HG02642 (cell line): Measurements from ENCODE around the gene ASIC3.
A peak's percentile ranks its signal among the peaks of the same experiment; 100 is the strongest.

Experiments
- ATAC-seq: cut with Tn5 transposase; IDR thresholded peaks from one replicate; pipeline ENCODE4 v1.9.1; 2021; ENCODE audit warnings: mild to moderate bottlenecking; ENCODE audit not compliant: unreplicated experiment, poor library complexity

Gene ASIC3

DNA sequence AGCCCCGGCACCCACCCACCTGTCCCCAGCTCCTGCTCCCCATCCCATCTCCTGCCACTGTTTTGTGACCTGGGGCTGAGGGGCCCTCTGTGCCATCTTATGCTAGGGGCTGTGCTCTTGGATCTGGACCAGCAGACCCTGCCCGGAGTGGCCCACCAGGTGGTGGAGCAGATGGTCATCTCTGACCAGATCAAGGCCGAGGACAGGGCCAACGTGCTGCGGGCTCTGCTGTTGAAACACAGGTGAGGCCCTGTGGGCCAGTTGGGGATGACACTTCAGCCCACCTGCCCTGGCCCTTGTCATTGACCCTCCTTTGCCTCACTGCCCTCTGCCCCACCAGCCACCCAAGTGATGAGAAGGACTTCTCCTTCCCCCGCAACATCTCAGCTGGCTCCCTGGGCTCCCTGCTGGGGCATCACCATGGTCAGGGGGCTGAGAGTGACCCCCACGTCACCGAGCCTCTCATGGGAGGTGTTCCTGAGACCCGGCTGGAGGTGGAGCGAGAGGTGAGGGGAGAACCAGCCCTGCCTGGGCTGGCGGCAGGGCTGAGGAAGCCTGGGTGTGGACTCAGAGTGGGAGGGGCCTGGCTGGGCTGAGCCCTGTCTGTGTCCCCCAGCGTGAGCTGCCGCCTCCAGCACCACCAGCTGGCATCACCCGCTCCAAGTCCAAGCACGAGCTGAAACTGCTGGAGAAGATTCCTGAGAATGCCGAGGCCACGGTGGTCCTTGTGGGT, 21.7 kb downstream of the ASIC3 start:
- ATAC-seq = no peak

DNA sequence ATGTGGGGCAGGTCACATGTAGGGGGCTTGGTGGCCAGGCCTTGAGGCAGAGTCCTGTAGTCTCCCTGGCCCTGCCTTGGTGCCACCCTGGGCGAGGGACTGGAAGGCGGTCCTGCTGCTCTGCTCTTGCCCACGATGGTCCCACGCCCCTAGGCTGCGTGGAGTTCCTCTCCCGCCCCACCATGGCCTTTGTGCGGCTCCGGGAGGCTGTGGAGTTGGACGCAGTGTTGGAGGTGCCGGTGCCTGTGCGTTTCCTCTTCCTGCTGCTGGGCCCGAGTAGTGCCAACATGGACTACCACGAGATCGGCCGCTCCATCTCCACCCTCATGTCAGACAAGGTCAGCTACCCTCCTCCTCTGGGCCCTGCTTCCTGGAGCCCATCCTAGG, 22.2 kb downstream of the ASIC3 start:
- ATAC-seq = no peak

DNA sequence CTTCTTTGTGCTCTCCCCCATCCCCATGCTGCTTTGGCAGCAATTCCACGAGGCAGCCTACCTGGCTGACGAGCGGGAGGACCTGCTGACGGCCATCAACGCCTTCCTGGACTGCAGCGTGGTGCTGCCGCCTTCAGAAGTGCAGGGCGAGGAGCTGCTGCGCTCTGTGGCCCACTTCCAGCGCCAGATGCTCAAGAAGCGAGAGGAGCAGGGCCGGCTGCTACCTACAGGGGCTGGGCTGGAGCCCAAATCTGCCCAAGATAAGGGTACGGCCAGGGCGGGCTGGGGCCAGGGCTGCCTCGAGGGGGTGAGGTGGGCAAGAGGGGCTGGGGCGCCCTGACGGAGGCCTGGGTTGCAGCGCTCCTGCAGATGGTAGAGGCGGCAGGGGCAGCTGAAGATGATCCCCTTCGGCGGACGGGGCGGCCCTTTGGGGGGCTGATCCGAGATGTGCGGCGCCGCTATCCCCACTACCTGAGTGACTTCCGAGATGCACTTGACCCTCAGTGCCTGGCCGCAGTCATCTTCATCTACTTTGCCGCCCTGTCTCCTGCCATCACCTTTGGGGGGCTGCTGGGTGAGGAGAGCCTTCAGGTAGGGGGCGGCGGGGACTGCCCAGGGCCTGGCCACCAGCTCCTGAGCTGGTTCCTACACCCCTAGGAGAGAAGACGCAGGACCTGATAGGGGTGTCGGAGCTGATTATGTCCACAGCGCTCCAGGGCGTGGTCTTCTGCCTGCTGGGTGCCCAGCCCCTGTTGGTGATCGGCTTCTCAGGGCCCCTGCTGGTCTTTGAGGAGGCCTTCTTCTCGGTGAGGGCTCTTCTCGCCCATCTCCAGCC, 22.9 kb downstream of the ASIC3 start:
- ATAC-seq = no peak

DNA sequence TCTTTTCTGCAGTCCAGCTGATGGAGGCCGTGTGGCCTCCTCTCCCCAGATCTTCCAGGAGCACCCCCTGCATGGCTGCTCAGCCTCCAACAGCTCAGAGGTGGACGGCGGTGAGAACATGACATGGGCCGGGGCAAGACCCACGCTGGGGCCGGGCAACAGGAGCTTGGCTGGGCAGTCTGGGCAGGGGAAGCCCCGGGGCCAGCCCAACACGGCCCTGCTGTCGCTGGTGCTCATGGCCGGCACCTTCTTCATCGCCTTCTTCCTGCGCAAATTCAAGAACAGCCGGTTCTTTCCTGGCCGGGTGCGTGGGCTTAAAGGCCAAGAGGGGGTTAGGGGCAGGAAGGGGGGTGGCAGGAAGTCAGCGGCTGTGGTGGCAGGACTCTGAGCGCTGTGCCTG, 25.7 kb downstream of the ASIC3 start:
- ATAC-seq = no peak

DNA sequence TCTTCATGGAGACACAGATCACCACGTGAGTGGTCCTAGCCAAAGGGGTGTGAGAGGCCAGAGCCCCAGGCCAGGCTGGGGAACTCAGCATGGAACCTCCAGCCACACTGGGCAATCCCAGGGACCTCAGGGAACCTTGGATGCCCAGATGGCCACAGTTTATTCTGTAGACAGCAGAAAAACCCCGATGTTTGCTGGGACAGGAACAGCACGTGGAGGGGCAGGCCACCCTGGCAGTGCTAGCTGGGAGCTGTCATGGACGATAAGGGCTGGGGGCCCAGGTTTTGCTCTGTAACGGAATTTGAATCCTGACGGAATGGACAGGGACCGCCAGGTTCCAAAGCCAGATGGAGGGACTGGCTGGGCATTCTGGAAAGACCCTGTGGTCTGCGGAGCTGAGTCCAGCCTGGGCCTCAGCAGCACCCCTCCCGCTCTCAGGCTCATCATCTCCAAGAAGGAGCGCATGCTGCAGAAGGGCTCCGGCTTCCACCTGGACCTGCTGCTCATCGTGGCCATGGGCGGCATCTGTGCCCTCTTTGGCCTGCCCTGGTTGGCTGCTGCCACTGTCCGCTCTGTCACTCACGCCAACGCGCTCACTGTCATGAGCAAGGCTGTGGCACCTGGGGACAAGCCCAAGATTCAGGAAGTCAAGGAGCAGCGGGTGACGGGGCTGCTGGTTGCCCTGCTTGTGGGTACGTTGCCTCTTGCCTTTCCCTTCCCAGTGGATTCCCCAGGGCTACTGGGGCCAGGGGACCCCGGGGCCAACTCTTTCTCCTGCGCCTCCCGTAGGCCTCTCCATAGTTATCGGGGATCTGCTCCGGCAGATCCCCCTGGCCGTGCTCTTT, 26.7 kb downstream of the ASIC3 start:
- no peak for ATAC-seq

DNA sequence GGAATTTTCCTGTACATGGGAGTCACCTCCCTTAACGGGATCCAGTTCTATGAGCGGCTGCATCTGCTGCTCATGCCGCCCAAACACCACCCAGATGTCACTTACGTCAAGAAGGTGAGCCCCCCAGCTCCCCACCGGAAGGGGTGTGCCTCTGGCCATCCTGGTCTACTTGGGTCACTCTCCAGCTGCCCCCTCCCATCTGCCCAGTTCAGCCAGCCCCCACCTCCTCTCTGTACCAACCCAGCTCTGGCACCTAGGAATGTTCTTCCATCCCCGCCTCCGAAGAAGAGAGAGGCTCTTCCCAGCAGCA, 27.3 kb downstream of the ASIC3 start:
- ATAC-seq = no peak

DNA sequence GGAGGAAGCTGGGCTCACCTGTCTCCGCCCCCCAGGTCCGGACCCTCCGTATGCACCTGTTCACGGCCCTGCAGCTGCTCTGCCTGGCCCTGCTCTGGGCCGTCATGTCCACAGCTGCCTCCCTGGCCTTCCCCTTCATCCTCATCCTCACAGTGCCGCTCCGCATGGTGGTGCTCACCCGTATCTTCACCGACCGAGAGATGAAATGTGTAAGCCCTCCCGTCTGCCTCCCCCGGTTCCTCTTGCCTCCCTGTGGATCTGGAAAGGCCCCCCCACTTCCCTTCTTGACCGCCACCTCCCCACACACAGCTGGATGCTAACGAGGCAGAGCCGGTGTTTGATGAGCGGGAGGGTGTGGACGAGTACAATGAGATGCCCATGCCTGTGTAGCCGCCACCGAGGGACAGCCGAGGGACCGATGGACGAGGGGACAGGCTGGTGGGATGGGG, 27.7 kb downstream of the ASIC3 start:
- no peak for ATAC-seq

DNA sequence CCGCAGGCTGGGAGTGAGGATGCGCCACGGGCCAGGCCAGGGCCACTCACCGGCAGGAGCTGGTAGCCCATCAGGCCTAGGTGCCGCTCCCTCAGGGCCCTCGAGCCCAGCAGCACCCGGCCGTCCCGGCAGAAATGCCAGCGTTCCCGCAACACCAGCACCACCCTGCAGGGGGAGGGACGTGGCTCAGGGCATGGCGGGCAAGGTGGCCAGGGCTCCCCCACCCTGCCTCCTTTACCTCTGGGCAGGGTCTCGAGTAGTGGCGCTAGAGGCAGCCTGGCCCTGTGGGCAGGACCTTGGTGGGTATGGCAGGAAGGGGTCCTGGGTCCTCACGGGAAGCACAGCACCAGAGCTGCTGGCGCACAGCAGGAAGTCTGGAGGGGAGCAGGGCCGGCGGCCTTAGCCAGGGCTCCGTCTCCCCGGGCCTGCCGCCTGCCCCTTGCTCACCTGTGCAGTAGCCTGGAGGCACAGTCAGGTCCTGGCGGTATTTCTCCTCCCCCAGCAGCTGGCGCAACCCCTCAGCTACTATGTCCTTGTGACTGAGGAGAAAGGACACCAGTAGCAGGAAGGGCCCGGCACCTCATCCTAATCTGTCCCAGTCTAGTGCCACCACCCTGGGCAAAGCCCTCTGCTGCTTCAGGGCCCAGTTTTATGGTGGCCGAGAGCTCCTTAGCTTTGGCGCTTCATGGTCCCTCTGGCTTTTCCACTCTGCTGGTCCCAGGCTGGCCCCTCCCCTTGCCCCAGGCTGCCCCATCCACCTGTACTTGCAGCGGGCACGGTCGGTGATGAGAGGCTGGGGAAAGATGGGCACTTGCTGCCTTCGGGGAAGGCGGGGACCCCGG, 28.8 kb downstream of the ASIC3 start:
- no peak for ATAC-seq

DNA sequence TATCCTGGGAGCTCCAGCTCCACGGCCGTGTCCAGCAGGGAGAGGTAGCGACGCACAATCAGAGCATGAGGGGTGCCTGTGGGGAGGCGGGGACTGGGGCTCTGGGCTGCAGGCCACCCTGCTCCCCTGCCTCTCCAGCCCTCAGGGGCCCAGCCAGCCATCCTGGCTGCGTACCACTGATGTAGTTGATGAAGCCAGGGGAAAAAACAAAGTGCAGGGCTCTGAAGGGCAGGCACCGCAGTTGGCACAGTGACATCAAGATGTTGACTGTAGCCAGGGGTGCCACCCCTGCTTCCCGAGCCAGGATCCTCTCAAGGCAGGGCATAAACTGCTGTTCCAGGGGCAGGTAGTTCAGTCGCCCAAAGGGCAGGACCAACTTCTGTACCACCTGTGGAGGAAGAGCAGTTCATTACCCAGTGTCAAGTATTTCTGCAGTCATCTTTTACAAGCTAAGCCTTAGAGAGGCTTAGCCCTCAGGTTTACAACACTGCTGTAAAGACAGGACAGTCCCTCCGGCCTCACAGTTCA, 29.4 kb downstream of the ASIC3 start:
- ATAC-seq = no peak

DNA sequence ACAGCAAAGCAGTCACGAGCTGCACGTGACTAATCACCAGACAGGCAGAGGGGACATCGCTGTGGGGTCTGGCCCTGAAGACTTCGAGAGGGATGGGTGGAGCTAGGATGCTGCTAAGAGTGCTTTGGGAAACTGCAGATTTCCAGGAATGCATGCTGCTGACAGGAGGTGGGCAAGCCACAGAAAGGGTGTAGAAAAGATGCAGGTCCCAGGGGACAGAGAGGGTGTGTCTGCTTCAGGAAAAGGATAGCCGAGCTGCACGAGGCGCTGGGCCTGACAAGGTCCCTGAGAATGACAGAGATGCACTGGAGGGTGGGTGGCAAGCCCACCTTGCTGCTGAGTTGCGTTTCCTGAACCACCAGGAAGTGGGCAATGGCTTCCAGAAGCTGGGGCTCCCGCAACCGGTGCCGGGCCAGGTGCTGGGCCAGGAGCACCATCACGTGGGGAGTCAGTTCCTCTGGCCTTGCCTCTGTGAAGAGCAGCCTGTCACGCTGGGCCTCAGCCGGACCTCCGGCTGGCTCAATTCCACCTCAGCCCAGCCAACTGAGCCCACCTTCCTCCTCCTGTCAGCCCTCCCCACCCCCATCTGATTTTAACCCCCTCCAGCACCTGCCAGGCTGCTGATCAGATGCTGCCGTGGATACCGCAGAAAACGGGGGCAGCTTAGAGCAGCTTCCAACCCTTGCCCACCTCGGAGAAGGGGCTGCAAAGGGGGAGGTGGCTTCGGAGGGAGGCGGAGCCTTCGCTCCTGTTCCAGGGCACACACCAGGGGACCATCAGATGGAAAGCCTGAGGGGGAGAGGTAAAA, 30.1 kb downstream of the ASIC3 start:
- no peak for ATAC-seq

DNA sequence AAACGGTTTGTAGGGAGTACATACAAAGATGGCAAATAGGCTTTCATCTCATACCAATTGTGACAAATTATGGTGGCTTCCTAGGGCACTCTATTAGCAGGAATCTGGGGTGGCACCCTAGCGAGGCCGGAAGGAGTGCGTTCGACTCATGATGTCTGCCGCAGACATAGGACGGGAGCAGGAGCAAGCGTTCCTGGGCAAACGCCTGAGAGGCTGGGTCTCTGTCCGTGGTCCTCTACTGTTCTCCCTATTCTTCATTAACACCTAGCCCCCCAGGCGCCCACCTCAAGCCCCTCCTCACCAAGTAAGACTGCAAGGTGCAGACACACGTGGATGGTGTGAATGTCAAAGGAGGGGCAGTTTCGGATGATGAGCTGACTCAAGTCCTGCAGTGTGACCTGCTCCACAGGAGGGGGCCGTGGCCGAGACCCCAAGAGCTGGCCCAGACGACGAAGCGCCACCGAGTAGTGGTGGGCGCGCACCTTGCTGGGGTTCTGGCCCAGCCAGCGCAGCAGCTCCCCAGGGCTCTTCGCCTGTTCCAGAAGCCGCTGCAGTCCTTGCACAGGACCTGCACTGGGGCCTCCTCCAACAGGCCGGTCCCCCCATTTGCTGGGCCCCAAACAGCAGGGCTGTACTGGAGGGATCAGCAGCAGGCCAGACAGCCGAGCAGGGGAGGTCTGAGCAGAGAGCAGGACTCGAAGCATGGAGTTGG, 31.0 kb downstream of the ASIC3 start:
- no peak for ATAC-seq

DNA sequence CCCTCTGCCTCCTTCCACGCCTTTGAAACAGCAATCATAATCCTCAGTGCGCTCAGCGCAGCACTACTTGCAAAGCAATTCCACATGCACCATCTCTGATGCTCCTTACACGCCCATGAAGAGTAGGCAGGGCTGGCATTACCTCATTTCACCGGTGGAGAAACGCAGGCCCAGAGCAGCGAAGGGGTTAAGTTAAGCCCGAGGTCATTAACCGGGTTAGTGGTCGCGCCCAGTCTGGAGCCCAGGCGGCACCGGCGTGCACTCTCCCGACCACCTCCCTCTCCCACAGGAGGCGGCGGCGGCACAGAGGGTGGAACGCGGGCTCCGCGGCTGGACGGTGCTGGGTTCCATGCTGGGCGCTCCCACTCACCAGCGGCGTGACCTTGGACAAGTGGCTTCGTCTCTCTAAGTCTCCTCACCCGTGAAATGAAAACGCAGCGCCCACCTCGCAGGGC, 31.8 kb downstream of the ASIC3 start:
- peak; percentile 1 for ATAC-seq

DNA sequence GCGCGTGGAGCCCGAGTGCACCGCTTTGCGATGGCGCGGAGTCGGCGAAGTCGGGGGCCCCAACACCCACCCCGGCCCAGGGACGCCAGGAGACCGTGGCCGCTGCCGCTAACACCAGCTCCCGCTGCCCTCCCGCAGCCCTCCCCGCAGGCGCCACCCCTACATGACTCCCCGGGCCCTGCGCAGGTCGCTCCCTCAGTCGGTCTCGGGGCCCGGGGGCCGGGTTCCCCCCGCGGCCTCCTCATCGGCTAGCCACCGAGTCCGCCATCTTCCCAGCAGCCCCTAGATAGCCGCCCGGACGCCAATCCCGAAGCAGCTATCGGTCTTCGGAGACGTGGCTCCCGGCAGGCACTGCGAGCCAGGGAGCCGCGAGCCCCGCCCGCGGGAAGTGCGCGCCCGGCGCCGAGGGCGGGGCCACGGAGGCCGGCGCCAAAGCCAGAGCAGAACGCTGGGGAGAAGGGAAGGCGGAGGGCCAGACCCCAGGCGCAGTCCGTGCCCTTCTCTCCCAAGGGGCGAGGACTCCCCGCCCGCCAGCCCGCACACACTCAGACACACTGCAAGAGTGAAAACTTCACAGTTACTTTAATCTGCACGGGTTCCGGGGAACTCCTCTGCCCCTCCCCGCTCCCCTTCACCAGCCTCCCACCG, 32.3 kb downstream of the ASIC3 start, which contains the start of gene FASTK:
Gene FASTK (minus strand): TSS at position 288 of the 648 bp plus-strand sequence. CDS start 43 bp downstream, at position 245.
- peak; percentile 78 for ATAC-seq

DNA sequence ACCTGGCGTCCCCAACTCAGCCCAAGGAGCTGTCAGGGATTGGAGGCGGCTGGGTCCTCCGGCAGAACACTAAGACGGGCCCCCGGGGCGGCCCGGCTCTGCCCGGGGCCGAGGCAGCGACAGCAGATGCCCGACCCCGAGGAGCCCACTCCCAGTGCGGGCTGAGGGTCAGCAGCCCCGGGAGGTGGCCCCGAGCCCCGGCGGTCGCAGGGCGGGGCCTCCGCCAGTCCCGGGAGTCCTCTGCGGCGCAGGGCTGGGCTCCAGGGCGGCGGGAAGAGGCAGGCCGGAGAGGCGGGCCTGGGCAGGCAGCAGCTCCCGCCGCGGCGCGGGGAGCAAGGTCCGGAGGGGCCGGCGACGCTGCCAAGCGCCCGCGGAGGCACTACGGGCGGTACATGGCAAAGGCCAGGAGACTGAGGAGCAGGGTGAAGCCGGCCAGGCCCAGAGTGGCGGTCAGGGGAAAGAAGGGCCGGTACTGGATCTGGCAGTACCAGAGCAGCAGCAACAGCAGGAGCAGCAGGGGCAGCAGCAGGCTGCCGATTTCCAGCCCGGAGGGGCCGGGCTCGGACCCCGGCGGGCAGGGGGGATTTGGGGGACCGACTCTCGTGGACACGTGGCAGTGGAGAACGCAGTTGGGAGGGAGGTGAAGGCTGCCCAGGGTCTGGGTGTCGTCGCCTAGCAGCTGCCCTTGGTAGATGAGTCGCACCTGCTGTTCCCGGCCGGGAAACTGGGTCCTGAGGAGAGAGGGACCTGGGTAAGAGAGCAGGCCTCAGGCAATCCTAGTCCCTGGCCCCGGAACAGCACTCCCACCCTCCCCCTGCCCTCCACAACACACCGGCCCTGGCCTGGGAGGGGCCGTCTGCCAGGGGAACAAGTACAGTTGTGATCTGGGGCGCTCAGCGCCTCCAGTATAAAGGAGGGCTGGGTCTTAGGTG, 33.1 kb downstream of the ASIC3 start:
- ATAC-seq = no peak

DNA sequence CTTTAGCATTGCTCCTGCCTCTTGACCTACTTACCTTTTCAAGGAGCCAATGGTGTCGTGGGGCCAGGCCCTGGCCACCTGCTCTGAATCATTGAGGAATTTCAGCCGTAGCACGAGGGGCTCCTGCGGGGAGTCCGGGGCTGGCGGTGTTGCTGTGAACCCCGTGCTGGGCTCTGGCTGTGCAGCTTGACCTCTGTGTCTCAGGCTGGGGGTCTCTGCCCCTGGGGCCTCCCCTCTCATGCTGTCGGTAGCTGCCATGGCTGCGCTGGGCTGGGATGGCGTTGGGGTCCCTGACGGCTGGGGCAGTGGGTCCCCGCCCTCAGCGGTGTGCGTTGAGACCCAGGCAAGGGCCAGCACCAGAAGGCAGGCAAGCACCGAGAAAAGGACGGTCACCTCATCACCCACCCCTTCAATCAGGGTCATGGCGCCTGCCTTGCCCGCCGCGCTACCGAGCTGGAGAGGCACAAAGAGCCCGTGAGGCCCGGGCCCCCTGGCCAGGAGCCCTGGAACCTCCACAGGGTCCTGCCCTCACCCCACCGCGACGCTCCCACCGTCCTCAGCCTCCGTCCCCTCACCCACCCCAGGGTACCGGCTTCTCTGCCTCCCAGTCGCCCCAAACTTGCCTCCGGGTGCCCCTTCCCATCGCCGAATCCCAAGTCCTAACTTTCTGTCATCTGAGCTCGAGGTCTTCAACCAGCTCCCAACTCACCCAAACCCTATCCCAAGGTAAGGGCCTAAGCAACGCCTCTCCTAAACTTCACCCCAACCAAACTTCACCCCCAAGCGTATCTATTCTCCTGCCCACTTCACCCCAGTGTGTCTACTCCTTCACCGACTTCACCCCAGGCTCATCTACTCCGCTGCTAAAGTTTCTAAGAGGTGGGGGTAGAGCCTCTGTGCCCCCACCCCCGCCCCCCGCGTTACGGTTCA, 34.1 kb downstream of the ASIC3 start:
- ATAC-seq = no peak
